ENCODE measurements around the gene NKPD1.
"Not testable (repeated sequence)": the region's sequence is repeated elsewhere in the genome, so short reads cannot be mapped to it uniquely, and the experiment has no call there.

The NKPD1 gene

DNA sequence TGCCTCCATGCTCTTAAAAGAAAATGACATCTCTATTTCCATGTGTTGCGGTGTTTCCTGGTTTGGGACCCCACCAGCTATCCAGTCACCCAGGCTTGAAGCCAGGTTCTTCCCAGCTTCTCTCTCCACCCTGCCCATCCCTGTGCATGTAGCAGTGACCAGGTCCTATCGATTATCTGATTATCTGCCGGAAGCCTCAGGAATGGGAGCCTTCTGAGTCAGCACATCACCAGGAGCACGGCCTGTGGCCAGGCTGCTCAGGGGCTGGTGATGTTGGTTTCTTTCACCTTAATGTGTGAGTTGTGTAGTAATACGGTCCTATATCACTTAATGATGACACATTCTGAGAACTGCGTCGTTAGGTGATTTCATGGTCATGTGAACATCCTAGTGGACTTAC, 34.1 kb downstream of the NKPD1 start:
- Histone ChIP-seq H3K9ac (ENCODE audit: low read length) (no peak overlapping the region), H3K27me3 (ENCODE audit: control insufficient read depth, insufficient read depth, low read length) (no peaks in the 10 kb centered on the region), H3K4me3 (ENCODE audit: low read length) (no peak overlapping the region), H3K9me3 (ENCODE audit: control insufficient read depth, low read length) (no peaks in the 10 kb centered on the region), H3K36me3 (ENCODE audit: control insufficient read depth, insufficient read depth, low read length) (no peaks in the 10 kb centered on the region), H3K4me1 (ENCODE audit: control insufficient read depth, insufficient read depth, low read length) (peaks cover 42% of the 10 kb centered on the region)

DNA sequence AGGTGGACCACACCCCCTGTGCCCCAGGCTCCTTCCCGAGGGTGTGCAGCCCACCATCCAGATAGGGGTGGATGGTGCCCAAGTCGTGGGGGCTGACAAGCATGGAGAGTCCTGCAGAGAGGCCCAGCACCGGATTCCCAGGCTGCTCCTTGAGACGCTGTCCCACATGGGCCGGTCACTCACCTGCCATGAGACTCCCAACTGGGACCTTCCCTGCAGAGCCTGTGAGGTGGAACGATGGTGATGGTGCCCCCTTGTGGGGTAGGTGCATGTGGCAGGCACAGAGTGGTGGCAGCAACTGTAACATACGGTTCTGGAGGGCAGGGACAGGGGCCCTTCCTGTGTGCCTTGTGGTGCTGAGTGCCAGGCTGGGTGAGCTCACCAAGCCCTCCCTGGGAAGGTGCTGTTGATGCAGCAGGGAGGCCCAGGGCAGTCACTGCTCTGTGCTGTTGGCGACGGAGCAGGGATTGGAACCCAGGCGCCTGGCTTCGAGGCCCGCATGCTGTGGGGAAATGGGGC, 34.7 kb downstream of the NKPD1 start:
- Histone ChIP-seq H3K9ac (ENCODE audit: low read length) (no peak overlapping the region), H3K4me1 (ENCODE audit: control insufficient read depth, insufficient read depth, low read length) (peaks cover 48% of the 10 kb centered on the region), H3K4me3 (ENCODE audit: low read length) (no peak overlapping the region), H3K36me3 (ENCODE audit: control insufficient read depth, insufficient read depth, low read length) (no peaks in the 10 kb centered on the region), H3K9me3 (ENCODE audit: control insufficient read depth, low read length) (no peaks in the 10 kb centered on the region), H3K27me3 (ENCODE audit: control insufficient read depth, insufficient read depth, low read length) (no peaks in the 10 kb centered on the region)

DNA sequence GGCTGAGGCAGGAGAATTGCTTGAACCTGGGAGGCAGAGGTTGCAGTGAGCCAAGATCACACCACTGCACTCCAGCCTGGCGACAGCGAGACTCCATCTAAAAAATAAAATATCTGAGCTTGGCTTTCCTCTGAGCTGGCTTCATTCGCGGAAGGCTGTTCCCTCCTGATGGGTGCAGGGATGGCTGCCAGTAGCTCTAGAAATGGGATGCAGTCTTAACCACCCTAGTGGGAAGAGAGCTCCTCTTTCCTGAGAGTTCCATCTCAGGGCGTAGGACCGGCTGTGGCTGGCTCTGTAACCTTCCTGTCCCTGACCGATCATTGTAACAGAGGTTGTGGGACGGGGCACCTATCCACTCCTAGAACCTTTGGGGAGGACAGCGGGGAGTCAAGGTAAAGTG, 35.4 kb downstream of the NKPD1 start:
- H3K9ac ChIP-seq (ENCODE audit: low read length): no peak overlapping the region
- H3K4me1 ChIP-seq (ENCODE audit: control insufficient read depth, insufficient read depth, low read length): peaks cover 45% of the 10 kb centered on the region
- no peaks in the 10 kb centered on the region for H3K36me3 ChIP-seq (ENCODE audit: control insufficient read depth, insufficient read depth, low read length)
- H3K27me3 ChIP-seq (ENCODE audit: control insufficient read depth, insufficient read depth, low read length): no peaks in the 10 kb centered on the region
- H3K9me3 ChIP-seq (ENCODE audit: control insufficient read depth, low read length): no peaks in the 10 kb centered on the region
- H3K4me3 ChIP-seq (ENCODE audit: low read length): no peak overlapping the region

DNA sequence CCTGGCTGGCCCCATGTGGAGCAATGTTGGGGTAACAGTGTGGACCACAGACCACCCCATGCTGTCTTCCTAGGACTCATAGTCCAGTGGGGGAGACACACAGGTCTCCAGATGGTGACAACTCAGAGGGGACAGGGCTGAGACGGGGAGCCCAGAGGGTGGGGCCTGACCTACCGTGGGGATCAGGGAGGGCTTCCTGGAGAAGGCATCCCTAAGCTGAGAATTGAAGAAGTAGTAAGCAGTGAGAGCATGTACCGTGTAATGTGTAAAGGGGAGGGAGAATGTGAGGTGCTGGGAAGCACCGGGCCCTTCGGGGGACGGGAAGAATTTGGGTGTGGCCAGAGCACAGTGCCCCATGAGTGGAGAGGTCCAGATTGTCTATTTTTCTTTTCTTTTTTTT, 36.8 kb downstream of the NKPD1 start:
- Histone ChIP-seq H3K27me3 (ENCODE audit: control insufficient read depth, insufficient read depth, low read length) (no peaks in the 10 kb centered on the region), H3K4me1 (ENCODE audit: control insufficient read depth, insufficient read depth, low read length) (peaks cover 54% of the 10 kb centered on the region), H3K36me3 (ENCODE audit: control insufficient read depth, insufficient read depth, low read length) (no peaks in the 10 kb centered on the region)

DNA sequence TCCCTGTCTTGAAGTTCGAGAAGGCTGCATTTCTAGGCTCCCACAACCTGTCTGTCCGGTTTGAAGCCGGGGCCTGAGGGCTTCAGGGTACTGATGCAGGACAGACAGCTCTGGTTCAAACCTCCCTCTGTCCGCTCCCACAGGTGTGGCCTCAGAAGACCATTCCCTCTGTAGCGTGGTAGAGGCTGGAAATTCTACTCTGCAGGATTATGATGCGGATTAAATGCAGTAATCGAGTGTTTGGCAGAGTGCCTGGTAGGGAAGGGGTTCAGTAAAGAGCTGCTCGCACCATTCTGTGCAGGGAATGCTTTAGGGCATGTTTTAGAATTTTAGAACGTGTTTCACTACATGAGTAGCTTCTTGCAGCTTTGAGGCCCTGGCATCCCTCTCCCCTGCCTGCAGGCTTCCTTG, 37.3 kb downstream of the NKPD1 start:
- H3K4me1 ChIP-seq (ENCODE audit: control insufficient read depth, insufficient read depth, low read length): peaks cover 59% of the 10 kb centered on the region
- no peaks in the 10 kb centered on the region for H3K36me3 ChIP-seq (ENCODE audit: control insufficient read depth, insufficient read depth, low read length)

More for the DNA sequence above, 36.8 kb downstream of the NKPD1 start:
- no peaks in the 10 kb centered on the region for H3K9me3 ChIP-seq (ENCODE audit: control insufficient read depth, low read length)
- H3K4me3 ChIP-seq (ENCODE audit: low read length): no peak overlapping the region
- H3K9ac ChIP-seq (ENCODE audit: low read length): peak overlapping the region; percentile 27

DNA sequence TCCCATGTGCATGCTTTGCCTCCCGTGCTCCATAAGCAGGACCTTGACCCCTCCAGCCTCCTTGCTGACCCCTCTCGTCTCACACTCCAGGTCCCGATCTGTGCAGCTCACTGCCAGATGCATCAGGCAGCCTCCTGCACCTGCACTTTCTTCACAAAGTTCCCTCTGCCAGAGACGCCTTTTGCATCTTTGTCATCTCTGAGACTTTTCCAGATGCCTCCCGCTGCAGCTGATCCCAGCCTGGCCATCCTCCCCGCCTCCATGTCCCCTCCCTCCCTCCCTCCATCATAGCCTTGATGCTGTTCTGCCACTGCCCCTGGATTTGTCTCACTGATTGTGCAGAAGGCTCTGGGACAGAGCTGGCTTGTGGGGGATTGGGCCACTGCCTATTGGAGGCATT, 38.0 kb downstream of the NKPD1 start:
- H3K4me1 ChIP-seq (ENCODE audit: control insufficient read depth, insufficient read depth, low read length): peaks cover 65% of the 10 kb centered on the region
- no peaks in the 10 kb centered on the region for H3K27me3 ChIP-seq (ENCODE audit: control insufficient read depth, insufficient read depth, low read length)
- H3K36me3 ChIP-seq (ENCODE audit: control insufficient read depth, insufficient read depth, low read length): no peaks in the 10 kb centered on the region
- H3K9me3 ChIP-seq (ENCODE audit: control insufficient read depth, low read length): no peaks in the 10 kb centered on the region
- H3K4me3 ChIP-seq (ENCODE audit: low read length): no peak overlapping the region
- no peak overlapping the region for H3K9ac ChIP-seq (ENCODE audit: low read length)

More for the DNA sequence above, 37.3 kb downstream of the NKPD1 start:
- Histone ChIP-seq H3K27me3 (ENCODE audit: control insufficient read depth, insufficient read depth, low read length) (no peaks in the 10 kb centered on the region), H3K4me3 (ENCODE audit: low read length) (no peak overlapping the region), H3K9ac (ENCODE audit: low read length) (no peak overlapping the region), H3K9me3 (ENCODE audit: control insufficient read depth, low read length) (no peaks in the 10 kb centered on the region)

DNA sequence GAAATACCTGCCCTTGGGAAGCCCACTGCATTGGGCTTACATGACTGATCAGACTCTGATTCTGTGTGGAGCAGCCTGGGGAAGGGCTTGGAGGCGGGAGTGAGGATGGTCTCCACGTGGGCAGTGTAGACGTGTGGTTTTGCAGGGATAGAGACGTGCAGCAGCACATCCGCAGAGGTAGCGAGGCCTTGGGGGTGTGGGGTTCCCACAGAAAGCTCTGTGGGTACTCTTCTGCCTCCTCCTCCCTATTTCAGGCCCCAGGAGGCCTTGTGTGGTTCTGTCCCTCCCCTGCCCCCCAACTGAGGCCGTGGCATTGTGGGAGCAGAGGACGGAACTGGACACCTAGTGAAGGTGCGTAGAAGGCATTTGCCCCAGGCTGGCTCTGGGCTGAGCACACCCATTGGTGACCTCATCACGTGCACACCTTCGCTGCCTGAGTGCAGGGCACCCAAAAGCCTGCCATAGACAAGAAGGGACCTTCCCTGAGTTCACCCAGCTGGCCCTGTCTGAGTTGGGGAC, 38.9 kb downstream of the NKPD1 start:
- Histone ChIP-seq H3K9ac (ENCODE audit: low read length) (no peak overlapping the region), H3K4me1 (ENCODE audit: control insufficient read depth, insufficient read depth, low read length) (peaks cover 73% of the 10 kb centered on the region), H3K9me3 (ENCODE audit: control insufficient read depth, low read length) (no peaks in the 10 kb centered on the region), H3K36me3 (ENCODE audit: control insufficient read depth, insufficient read depth, low read length) (no peaks in the 10 kb centered on the region), H3K27me3 (ENCODE audit: control insufficient read depth, insufficient read depth, low read length) (no peaks in the 10 kb centered on the region), H3K4me3 (ENCODE audit: low read length) (no peak overlapping the region)

DNA sequence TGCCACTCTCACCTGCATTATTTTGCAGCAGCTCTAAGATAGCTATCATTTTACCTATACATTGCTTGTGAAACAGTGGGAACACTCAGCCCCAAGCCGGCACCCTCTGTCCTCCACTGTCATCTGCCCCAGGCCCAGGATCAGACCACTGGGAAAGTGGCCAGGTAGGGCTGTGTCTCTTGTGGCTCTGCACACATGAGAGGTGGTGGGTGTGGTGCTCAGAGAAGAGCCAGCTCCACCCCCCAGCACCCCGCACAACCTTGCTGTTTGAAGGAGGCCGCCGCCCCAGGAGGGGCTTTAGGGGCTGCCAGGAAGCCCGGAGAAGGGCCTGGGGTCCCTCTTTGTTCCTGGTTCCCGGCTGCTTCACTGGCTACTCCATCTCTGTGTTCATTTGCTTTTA, 41.2 kb downstream of the NKPD1 start:
- Histone ChIP-seq H3K9ac (ENCODE audit: low read length) (no peak overlapping the region), H3K4me1 (ENCODE audit: control insufficient read depth, insufficient read depth, low read length) (peaks cover 80% of the 10 kb centered on the region), H3K9me3 (ENCODE audit: control insufficient read depth, low read length) (no peaks in the 10 kb centered on the region), H3K36me3 (ENCODE audit: control insufficient read depth, insufficient read depth, low read length) (no peaks in the 10 kb centered on the region), H3K4me3 (ENCODE audit: low read length) (no peak overlapping the region), H3K27me3 (ENCODE audit: control insufficient read depth, insufficient read depth, low read length) (no peaks in the 10 kb centered on the region)

DNA sequence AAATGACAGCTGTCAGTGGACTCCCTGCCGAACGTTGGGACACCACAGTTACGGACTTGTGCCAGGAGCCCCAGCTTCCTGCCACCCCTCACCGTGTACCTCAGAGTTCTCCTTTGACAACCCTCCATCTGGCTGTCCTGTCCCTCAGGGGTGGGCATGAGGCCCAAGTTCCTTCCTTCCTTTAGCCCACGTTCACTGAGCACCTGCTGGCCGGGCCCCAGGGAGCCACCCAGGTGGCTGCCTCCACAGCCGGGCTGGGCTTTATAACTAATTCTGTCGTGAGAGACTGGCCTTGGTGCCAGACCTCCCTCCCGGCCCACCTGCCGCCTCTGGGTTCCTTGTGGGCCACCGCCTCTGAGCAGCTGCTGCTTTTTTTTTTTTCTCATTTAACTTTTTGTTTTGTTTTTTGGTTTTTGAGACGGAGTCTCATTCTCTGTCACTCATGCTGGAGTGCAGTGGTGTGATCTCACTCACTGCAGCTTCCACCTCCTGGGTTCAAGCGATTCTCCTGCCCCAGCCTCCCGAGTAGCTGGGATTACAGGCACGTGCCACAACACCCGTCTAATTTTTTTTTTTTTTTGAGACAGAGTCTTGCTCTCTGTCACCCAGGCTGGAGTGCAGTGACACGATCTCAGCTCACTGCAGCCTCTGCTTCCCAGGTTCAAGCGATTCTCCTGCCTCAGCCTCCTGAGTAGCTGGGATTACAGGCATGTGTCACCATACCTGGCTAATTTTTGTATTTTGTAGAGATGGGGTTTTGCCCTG, 42.0 kb downstream of the NKPD1 start:
- Histone ChIP-seq H3K4me1 (ENCODE audit: control insufficient read depth, insufficient read depth, low read length) (peaks cover 82% of the 10 kb centered on the region), H3K9ac (ENCODE audit: low read length) (peak overlapping the region; percentile 8)
- not testable (repeated sequence) for H3K4me3 ChIP-seq (ENCODE audit: low read length); H3K9me3 ChIP-seq (ENCODE audit: control insufficient read depth, low read length); H3K36me3 ChIP-seq (ENCODE audit: control insufficient read depth, insufficient read depth, low read length); H3K27me3 ChIP-seq (ENCODE audit: control insufficient read depth, insufficient read depth, low read length)

DNA sequence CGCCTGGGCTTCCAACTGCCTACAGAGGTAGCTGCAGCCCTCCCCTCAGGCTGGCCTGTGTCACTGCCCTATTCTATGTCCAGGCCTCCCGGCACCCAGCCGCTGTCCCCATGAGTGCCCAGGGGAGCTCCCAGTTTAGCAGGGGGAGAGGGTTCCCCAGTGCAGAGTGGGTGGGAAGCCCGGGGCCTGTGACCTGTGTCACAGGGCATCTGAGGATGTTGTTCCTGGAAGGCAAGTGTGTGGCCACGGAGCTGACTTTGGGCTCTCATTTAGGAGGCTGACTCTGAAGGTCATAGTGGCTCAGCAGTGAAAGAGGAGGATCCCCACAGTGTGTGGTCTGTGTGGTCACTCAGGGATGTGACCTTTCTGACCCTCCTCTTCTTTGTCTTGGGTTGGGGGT, 42.7 kb downstream of the NKPD1 start:
- H3K27me3 ChIP-seq (ENCODE audit: control insufficient read depth, insufficient read depth, low read length): no peaks in the 10 kb centered on the region
- no peaks in the 10 kb centered on the region for H3K9me3 ChIP-seq (ENCODE audit: control insufficient read depth, low read length)
- no peak overlapping the region for H3K4me3 ChIP-seq (ENCODE audit: low read length)
- H3K9ac ChIP-seq (ENCODE audit: low read length): peak overlapping the region; percentile 8
- H3K36me3 ChIP-seq (ENCODE audit: control insufficient read depth, insufficient read depth, low read length): no peaks in the 10 kb centered on the region
- H3K4me1 ChIP-seq (ENCODE audit: control insufficient read depth, insufficient read depth, low read length): peaks cover 82% of the 10 kb centered on the region

DNA sequence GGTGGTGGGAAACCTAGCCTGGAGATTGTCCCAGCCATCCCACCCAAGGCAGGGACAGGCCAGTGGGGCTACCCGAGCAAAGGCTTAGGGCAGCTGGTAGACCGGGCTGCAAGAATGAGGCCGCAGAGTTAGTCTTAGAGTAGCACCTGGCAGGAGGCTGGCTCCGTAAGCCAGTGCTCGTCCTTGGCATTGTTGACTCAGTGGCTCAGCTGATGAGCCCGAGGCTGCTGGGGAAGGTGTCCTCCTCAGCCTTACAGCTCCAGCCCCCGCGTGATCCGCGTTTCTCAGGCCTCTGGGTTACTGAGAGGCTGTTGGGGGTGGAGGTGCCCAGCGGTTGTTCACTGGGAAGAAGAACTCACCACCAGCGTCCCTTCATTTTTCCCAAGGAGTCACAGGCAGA, 43.1 kb downstream of the NKPD1 start:
- Histone ChIP-seq H3K27me3 (ENCODE audit: control insufficient read depth, insufficient read depth, low read length) (no peaks in the 10 kb centered on the region), H3K36me3 (ENCODE audit: control insufficient read depth, insufficient read depth, low read length) (no peaks in the 10 kb centered on the region), H3K9ac (ENCODE audit: low read length) (peak overlapping the region; percentile 1), H3K4me3 (ENCODE audit: low read length) (no peak overlapping the region), H3K9me3 (ENCODE audit: control insufficient read depth, low read length) (no peaks in the 10 kb centered on the region), H3K4me1 (ENCODE audit: control insufficient read depth, insufficient read depth, low read length) (peaks cover 84% of the 10 kb centered on the region)

DNA sequence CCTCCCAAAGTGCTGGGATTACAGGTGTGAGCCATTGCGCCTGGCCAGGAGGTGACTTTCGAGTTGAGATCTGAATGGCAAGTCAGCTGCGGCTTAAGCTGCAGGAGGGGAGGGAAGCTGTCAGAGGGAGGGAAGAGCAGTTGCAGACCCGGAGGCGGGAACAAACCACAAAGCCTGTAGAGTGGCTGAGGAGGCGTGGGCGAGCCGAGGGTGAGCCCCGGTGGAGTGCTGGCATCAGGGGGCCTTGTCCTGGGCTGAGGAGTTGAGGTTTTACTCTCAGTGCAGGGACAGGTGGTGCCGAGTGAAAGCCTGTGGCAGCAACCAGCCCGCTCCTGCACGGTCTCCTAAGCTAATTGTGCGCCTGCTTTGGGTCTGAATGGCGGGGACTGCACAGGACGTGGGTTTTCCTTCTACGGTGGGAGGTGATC, 43.6 kb downstream of the NKPD1 start:
- H3K9ac ChIP-seq (ENCODE audit: low read length): no peak overlapping the region
- H3K4me1 ChIP-seq (ENCODE audit: control insufficient read depth, insufficient read depth, low read length): peaks cover 84% of the 10 kb centered on the region
- no peaks in the 10 kb centered on the region for H3K9me3 ChIP-seq (ENCODE audit: control insufficient read depth, low read length)
- H3K4me3 ChIP-seq (ENCODE audit: low read length): no peak overlapping the region
- no peaks in the 10 kb centered on the region for H3K27me3 ChIP-seq (ENCODE audit: control insufficient read depth, insufficient read depth, low read length)
- no peaks in the 10 kb centered on the region for H3K36me3 ChIP-seq (ENCODE audit: control insufficient read depth, insufficient read depth, low read length)
